ENCODE results near the gene SH3RF2.

GRCh38 chr5:146055432-146055831 is 119.1 kb downstream of the SH3RF2 start:
- no peak for TF ChIP-seq CTCF (conservative IDR thresholded peaks at IDR 0.05 in 1 of 2, IDR thresholded peaks at IDR 0.05 in 1 of 2; ENCODE audit: low read depth in 1 of 2, low read length in 2 of 2)
- TF ChIP-seq EZH2 (IDR thresholded peaks at IDR 0.05; ENCODE audit: low read length, missing control alignments): no peak
